Limb (tissue), 2 donors: Measurements from ENCODE around the gene SORBS2.
"Not testable (repeated sequence)": the region's sequence is repeated elsewhere in the genome, so short reads cannot be mapped to it uniquely, and the experiment has no call there.

Experiments used
- DNase-seq, 2 donors: peaks; one replicate each; pipeline ENCODE4 v3.0.0-alpha.2; 2016; ENCODE audit errors: extremely low spot score in 2 of 2

SORBS2 gene

DNA sequence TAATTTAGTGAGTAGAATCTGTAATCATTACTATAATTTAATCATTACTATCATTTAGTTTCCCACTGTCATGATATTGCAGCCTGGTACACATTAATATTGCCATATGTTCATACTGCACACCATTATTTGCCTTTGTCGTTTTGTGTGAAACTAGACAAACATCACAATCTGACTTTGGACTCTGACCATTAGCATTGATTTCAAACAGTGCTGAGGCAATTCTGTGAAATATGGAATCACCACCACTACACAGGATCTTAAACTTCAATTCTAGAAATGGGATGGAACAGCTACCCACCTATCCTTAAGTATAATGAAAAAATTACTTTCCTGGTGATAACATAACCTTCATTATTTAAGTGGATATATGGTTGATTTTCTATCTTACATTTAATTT lies 98.3 kb downstream of the SORBS2 start:
- DNase-seq, result no peak

DNA sequence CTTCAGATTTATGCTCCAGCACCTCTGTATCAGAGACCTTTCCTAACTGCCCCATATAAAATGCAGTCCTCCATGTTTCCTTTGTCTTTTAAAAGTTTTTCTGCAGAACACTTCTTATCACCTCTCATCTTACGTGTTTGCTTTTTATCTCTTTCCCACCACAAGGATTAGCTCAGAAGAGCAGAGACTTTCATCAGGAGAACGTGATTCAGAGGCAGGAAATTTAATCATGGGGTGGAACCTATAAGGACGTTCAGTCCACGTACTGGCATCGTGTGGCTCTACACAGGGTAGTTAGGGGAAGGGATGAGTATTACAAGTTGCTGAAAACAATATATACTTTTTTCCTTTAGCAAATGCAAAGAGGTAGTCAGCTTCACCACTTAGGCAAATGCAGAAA lies 98.7 kb downstream of the SORBS2 start:
- DNase-seq, result no peak

DNA sequence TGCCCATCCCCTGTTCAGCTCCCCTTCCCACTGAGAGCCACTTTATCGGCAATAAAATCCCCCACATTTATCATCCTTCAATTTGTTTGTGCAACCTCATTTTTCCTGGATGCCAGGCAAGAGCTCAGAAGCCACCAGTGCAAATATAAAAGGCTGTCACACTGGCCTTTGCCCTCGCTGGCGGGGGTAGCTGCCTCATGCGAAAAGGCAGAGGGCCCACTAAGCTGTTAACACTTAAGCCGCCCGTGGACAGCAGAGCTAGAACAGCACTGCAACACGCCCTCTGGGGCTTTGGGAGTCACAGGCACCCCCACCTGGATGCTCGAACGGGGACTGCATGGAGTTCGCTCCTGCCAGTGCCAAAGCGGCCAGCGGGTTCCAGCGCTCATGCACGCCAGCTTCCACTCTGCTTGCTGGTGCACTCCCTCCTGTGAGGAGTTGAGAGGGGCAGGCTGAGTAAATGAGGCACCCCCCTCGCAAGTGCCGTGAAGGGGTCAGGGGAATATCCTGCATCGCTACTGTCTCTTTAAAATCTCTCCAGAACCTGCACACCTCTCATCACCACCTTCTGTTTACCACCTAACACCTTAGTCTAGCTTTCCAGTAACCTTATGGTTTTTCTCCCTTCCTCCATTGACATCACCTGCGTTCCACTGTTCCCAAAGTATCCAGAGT lies 99.5 kb downstream of the SORBS2 start:
- DNase-seq, result no peak

DNA sequence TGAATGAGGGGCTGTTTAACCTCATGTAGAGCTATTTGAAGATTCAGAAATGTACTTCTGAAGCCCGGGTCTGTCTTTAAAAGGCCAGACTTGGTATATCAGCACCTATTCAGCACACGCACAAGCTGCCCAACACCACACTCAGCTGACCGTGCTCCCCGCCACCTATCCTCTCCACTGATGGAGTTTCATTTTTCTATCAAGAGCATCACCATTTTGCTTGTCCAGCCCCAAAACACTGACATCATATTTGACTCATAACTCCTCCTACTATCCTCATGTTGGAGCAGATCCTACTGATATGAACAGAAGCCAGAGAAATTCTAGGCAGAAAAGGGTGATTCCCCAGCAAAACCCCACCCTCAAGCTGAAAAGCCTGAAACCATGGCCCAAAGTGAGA lies 100.3 kb downstream of the SORBS2 start:
- DNase-seq, result no peak

DNA sequence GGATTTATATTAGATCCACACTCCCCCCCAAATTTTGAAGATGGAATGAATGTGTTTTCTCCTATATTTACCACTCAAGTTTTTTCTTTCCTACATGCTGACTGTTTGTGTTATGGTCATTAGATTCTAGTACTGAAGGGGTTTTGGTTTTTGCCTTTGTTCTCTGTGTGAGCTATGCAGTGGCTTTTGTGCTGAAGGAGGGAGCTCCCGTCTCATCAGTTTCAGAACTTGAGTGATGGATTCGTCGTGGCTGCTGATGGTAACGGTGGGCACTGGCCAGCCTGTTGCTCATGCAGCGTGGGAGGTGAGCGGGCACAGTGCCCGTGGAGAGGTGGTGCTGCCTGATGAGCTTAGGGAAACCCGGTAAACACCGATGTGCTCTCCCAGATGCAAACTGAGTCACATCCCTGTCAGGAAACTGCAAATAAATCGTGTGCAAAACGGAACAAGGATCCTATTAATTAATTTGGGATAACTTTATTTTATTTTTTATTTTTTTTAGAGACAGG lies 101.5 kb downstream of the SORBS2 start:
- DNase-seq, result no peak

DNA sequence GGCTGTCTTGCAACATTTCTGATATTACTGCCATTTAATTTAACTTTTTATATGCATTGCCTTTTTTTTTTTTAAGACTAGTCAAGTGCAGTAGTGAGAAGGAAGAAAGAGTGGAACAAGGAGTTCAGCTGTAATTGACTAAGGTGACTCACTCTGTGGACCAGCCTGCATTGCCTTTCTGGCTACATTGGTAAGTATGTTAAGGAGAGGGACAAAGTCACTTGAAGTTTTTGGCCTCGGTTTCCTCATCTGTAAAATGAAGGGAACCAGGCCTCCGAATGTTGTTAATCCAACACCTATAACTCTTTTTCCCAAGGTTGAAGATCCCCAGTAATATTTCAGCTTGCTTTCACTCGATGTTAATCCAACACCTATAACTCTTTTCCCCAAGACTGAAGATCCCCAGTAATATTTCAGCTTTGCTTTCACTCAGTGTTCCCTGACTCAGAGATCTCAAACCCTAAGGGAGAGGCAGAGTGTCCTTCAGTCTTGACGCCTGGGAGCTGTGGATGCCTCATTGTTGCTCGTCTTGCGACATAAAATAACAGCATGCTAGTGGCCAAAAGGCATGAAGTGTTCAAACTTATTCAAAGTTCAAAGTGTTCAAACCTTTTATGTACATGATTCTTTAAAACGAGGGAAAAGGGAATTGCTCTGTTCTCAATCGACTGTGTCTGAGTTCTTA lies 102.0 kb downstream of the SORBS2 start:
- no peak for DNase-seq

DNA sequence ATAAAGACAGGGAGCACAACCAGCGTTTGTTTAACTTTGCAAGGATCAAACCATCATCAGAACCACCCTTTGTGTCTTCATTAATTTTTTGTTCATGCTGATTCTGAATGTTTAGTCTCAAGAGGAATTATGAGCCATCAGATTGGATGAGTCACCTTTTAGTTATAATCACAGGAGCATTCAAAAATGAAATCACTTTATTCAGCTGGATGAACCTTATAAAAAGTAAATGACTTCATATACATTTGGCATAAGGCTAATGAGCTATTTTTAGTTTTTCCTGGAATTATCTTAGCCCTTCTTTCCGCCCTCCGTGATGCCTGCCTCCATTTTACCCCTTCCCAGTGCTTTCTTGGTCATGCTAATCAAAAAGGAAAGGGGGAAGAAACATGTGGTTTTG lies 103.6 kb downstream of the SORBS2 start:
- DNase-seq, result no peak

DNA sequence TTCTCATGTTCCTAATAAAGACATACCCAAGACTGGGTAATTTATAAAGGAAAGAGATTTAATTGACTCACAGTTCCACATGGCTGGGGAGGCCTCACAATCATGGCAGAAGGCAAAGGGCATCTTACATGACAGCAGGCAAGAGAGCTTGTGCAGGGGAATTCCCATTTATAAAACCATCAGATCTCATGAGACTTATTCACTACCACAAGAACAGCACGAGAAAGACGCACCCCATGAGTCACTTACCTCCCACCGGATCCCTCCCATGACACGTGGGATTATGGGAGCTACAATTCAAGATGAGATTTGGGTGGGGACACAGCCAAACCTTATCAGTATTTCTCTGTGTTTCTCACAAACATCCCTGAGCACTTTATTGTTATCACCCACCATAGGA lies 104.4 kb downstream of the SORBS2 start:
- not testable (repeated sequence) for DNase-seq

DNA sequence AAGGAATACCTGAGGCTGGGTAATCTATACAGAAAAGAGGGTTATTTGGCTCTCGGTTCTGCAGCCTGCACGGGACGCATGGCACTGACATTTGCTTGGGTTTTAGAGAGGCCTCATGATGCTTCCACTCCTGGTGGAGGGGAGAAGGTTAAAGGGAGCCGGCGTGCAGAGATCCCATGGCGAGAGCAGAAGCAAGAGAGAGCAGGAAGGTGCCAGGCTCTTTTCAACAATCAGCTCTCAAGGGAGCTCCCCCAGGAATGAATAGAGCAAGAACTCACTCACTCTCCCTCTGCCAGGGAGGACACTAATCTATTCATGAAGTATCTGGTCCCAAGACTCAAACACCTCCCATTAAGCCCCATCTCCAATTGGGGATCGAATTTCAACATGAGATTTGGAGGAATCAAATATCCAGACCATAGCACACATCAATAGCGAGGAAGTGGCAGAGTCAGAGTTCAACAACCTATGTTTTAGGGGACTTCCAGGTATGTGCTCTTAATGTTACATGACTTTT lies 109.8 kb downstream of the SORBS2 start:
- DNase-seq, result no peak

DNA sequence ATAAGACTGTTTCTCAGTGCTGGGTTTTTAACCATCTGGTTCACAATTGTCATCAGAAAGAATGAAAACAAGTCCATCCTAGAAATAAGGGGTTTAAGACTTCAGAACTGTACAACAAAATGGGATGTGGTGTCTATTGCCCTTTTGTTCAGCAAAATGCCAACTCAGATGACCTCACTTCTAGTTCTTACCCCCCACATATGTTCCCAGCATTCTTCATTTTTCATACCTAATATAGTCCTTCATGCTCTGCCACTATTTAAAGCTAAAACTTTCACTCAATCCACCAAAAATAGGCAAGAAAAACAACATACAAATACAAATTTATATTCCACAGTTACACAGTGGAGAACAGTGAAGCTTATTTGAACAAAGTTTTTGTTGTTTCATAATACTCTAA lies 111.4 kb downstream of the SORBS2 start:
- DNase-seq, result no peak

DNA sequence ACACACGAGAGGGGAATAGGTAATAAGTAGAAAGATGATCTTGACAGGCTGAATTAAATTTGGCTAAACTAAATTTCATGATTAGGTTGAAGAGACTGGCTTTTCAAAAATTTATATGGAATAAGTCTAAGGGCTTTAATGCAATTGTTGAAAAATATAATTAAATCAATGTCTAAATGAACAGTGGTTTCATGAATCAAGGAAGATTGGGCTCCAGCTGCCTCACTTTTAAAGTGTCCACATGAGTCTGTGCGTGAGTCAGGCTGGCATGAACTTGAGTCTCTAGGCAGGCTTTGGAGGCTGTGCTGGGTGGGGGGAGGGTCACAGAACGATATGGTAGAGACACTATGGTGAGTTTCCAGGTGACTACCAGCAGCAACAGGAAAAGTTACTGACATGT lies 111.9 kb downstream of the SORBS2 start:
- DNase-seq, result no peak

DNA sequence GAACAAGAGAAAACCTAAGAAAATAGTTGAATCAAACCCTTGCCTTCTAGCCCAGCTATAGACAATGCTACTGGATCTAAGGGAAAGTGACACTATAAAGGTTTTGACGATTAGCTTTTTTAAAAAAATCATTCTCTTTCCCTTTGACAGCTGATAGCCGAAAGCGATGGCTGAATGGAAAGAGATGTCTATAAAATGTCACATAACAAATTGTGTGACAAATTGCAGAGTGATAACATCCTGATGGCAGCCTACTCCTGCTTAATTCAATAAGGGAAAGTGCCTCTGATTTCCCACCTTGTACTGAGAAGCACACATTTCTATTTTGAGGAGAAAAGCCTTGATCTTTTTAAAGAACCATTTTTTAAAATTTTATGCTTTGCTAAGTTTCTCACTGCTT lies 114.5 kb downstream of the SORBS2 start:
- DNase-seq, result no peak

DNA sequence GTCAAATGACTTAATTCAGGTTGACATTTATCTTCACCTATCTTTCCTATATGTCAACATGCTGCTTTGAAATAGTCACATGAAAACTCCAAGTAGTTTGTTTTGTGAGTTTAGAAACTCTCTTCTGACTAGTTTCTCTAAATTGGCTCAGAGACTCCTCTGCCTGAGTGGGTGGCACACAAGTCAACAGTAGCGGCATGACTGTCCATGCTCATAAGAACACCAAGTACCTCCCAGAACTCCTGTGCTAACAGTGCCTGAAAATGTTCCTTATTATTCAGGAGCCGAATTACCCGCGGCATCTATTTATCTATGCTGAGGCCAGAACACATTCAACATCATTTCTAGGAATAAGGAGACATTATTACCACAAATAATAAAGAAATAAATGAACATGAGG lies 116.3 kb downstream of the SORBS2 start:
- DNase-seq, result no peak

DNA sequence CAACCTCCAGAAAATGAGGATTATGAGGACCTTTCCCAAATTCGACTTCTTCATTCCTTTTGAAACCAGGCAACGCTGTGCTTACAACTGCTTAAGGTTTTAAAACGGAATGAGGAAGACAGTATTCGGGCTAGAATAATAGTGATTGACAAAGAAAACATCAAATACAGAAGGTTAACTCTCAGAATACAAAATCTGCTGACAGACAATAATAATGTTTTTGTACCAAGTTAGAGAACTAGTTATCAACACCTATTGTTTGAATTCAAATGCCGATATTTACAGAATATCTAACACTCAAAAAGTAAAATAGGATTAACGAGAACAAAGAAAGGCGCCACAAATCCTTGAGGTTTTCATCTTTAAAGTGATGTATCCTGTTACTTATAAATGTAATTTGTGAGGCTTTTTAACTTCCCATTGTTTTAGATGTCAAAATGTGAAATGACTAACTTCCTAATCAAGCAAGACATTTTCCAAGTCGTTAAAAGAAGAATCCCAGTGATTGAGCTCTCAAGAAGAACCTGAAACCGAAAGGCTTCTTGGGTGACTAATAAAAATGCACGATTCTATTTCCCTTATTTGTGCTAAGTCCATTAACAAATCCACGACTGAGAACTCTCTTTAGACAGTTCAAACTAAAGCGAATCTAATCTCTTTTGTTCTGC lies 118.3 kb downstream of the SORBS2 start:
- DNase-seq, result no peak

DNA sequence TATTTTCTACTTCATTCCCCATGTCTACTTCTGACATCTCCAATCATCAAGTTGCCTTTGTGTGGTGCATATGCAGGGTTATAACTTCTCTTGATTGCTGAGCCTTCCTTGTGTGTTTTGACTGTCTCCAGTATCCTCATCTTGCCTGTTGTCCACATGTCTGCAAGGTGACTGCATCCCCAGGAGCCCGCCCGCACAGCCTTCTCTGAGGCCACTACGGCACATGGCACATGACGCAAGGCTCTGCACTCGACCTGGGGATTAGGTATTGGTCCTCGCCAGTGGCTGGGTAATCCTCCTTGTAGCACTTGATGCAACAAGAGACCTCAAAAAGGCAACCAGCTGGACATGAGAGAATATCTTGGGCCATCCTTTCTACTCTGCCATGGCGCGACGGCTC lies 122.6 kb downstream of the SORBS2 start:
- no peak for DNase-seq

DNA sequence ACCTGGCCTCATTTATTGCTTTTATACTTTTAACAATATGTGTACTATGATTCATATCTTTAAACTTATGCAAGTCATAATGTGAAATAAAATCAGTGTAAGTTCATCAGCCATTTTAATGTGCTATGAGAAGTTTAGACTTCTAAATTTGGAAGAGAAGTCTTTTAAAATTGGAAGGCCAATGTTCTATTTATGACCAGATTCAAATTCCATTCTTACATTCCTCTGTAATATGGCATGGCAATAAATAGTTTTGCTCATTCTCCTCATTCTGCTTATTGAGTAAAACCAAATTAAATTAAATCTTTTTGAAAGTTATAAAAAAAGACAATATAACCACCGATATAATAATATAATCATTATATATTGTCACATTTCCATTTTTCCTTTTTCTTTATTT lies 126.2 kb downstream of the SORBS2 start:
- DNase-seq, result no peak

DNA sequence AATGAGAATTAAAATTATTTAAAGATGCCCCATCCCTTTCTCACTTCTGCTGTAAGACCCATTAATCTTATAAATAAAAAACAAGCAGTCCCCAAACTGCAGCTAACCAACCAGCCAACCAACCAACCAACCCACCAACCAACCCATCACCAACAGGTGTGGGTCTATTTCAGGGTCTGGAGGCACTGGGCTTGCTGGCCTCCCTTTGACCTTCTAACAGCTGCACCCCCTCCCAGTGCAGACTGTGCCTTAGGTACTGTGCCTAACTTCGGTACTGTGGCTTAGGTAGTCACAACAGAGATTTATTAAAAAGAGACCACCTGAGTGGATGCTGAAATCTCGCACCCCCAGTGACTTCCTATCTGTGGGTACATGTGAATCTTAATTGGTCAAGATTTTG lies 128.1 kb downstream of the SORBS2 start:
- no peak for DNase-seq

DNA sequence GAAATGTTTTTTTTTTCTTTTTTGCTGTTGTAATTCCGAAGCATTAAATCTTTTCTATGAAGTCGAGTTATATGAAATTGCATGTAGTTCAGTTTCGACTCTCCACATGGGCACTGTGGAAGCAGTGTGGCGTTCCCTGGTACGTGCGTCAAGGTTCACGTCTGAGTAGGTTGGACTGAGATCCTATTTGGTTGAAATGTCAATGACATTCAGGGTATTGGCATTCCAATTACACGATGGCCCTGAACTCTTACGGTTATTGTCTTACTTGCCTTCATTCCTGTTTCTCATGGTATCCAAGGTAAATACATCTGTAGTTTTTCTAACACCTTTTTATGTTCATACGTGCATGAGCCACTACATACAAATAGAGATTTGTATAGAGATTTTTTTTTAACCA lies 128.8 kb downstream of the SORBS2 start:
- DNase-seq, result no peak

DNA sequence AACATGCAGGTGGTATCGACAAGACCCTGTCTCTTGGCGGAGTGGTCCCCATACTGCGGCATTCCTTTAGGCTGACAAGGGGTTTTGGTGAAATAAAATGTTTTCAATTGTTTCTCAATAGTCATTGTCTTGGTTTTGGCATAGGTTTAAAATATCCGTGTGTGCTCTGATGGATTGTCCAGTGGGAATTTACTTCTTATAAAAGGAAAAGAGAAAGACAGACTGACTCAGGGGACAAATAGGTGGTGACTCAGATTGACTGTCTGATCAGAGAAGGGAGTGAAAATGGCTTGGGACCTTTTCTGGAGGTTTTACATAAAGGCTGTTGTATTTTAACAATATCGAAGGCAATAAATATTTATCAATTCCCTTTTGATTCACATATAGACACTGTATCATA lies 129.8 kb downstream of the SORBS2 start:
- DNase-seq, result no peak

DNA sequence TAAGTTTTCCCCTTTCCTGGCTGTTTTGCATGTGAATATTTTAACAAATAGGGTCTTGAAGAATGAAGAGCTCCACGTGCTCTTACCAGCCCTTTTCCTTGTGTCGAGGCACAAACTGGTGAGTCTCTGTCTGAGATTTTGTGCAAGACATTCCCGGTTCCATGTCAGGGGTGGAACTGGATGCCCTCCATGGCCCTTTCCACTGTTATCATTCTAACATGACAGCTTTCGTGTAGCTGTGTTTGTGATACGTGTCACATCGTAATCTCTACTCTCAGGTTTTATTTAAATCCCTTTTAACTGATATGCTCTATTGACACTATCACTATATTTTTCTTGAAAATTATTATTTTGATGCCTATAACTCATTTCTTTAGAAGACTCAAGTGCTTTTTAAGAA lies 130.4 kb downstream of the SORBS2 start:
- DNase-seq, result no peak

DNA sequence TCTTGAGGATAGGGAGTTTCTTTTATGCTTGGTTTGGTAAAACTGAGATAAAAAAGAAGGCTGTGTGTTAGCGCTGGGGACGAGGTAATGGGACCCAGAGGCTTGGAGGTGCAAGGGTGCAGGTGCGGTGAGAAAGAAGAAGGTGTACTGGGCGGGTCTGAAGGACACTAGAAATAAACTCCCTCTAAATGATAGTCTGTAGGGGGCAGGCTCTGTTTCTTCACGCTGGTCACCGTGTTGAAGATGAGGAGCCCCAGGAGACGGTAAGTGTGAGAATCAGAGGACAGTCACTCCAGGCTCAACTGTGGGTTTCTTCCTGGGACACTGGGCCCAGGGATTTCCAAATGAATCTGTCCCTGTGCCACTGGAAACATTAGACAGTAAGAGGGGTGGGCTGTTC lies 131.4 kb downstream of the SORBS2 start:
- no peak for DNase-seq

DNA sequence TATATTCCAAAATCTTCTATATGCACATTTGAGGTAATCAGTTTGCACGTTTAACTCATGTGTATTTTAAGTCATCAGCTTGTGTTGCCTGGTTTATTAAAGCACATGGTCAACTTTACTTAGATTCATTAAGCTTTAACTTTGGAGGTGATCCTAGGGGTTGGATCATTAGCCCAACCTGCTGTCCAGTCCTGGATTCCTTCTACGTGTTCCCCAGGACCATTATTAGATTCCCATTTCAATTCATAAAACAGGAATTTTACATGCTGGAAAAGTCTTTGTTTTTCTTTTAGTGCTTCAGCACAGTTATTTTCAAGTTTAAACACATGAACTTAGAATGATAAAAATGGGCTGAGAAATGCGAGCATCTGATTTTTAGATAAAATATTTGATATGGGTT lies 132.5 kb downstream of the SORBS2 start:
- no peak for DNase-seq
